Bronchial epithelial cell (primary cell): ENCODE results near the gene MAPT. TPM values are rescaled to one million over a fixed set of nuclear protein-coding genes. Genes with fewer than 3 reads are reported as not detected.

ENCODE experiments used
- DNase-seq: peaks from one replicate; pipeline ENCODE4 v3.0.0-alpha.2; 2010; ENCODE audit warnings: low read depth
- FAIRE-seq: peaks from 2 replicates; lab custom pipeline; 2011; peaks lifted over from hg19 to GRCh38; lab: Jason Lieb, UNC
- H3K27me3 ChIP-seq: 2 replicates; pipeline ENCODE4 v1.5.1; 2011; ENCODE audit warnings: low read length; ENCODE audit not compliant: control insufficient read depth, insufficient read depth
- H3K36me3 ChIP-seq: 2 replicates; pipeline ENCODE4 v1.5.1; 2011; ENCODE audit warnings: low read length; ENCODE audit not compliant: control insufficient read depth, insufficient read depth
- H3K4me3 ChIP-seq: 2 replicates; pipeline ENCODE4 v1.5.1; 2011; ENCODE audit warnings: mild to moderate bottlenecking, low read depth, low read length, control low read depth
- total RNA-seq: library from RNA; depleted of rRNA; stranded (reverse); fragments of >200 nt; gene quantifications from 2 replicates; pipeline ENCODE4 v1.2.1, GENCODE V29; 2014
- TF ChIP-seq, protein P1 (sequence below): IDR thresholded peaks from 2 replicates; pipeline ENCODE4 v1.5.1; 2011; ENCODE audit warnings: mild to moderate bottlenecking, moderate library complexity, low read length, control low read depth, inconsistent platforms; ENCODE audit not compliant: insufficient read depth, severe bottlenecking

The MAPT gene
- total RNA-seq, 1 donor from 2014 or later: 0.26 TPM

- TF ChIP-seq, protein P1, sequence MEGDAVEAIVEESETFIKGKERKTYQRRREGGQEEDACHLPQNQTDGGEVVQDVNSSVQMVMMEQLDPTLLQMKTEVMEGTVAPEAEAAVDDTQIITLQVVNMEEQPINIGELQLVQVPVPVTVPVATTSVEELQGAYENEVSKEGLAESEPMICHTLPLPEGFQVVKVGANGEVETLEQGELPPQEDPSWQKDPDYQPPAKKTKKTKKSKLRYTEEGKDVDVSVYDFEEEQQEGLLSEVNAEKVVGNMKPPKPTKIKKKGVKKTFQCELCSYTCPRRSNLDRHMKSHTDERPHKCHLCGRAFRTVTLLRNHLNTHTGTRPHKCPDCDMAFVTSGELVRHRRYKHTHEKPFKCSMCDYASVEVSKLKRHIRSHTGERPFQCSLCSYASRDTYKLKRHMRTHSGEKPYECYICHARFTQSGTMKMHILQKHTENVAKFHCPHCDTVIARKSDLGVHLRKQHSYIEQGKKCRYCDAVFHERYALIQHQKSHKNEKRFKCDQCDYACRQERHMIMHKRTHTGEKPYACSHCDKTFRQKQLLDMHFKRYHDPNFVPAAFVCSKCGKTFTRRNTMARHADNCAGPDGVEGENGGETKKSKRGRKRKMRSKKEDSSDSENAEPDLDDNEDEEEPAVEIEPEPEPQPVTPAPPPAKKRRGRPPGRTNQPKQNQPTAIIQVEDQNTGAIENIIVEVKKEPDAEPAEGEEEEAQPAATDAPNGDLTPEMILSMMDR: no peak
- peaks cover 2% of the 10 kb centered on the region for H3K27me3 ChIP-seq
- DNase-seq (no peak), FAIRE-seq (no peak)
- H3K36me3 ChIP-seq: no peaks in the 10 kb centered on the region
- no peak overlapping the region for H3K4me3 ChIP-seq
Measured at GRCh38 chr17:45940293-45940692, 45.9 kb downstream of the MAPT start.

GRCh38 chr17:45940826-45941225, 46.5 kb downstream of the MAPT start:
- TF ChIP-seq, protein P1: no peak
- DNase-seq (no peak), FAIRE-seq (no peak)
- peaks cover 2% of the 10 kb centered on the region for H3K27me3 ChIP-seq
- no peaks in the 10 kb centered on the region for H3K36me3 ChIP-seq
- no peak overlapping the region for H3K4me3 ChIP-seq

DNA sequence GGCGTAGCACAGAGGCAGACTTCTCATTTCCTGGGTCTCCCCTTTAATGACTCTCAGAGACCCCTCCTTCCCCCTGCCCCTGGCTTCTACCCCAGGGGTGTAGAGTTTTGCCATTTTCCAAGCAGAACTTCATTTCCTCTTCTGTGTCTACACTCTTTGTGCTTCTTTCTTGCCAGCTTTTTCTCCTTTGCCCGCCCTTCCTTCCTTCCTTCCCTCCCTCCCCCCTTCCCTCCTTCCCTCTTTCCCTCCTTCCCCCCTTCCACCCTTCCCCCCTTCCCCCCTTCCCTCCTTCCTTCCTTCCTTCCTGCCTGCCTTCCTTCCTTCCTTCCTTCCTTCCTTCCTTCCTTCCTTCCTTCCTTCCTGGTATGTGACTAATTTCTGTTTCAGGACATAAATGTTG, 47.0 kb downstream of the MAPT start:
- Histone ChIP-seq H3K36me3 (no peaks in the 10 kb centered on the region), H3K4me3 (no peak overlapping the region), H3K27me3 (peaks cover 2% of the 10 kb centered on the region)
- FAIRE-seq (no peak), DNase-seq (no peak)
- TF ChIP-seq, protein P1: no peak

DNA sequence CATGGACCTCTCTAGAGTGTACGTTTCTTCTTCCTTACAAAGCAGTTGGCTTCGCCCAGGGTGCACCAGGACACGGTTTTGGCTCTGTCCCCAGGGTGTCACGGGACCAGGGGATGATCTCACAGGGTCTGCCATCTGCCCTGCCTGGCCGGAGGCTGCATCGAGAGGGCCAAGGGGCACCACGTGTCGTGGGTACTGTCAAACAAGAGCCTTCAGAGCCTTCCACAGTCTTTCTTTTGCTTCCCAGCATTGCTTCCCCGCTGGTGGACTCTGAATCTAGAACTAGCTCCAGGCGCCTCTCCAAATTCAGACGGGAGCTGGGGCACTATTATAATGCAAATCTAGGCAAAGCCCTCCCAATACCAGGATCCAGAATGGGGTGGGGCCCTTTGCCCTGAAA, 47.9 kb downstream of the MAPT start:
- no peak for DNase-seq
- FAIRE-seq: no peak
- H3K4me3 ChIP-seq: no peak overlapping the region
- H3K36me3 ChIP-seq: no peaks in the 10 kb centered on the region
- peaks cover 2% of the 10 kb centered on the region for H3K27me3 ChIP-seq
- TF ChIP-seq, protein P1: no peak

DNA sequence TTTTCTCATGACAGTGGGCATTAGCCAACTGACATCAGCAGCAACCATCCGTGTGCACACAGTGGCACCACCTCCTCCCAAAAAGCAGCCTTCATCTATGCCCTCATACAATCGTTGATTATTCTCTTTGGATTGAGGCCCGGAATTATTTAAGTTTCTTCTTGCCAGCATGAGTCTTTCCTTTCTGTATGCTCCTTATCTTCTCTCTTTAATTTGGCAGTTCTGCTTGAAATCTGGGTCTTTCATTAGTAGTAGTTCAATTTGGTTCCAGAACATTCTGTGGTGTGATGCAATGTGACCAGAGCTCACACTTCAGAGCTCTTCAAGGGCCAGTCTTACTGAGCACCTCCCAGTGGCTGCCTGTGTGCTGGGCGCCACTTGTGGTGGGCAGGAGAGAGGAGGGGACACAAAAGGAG, 52.5 kb downstream of the MAPT start:
- Histone ChIP-seq H3K36me3 (no peaks in the 10 kb centered on the region), H3K27me3 (peaks cover 16% of the 10 kb centered on the region), H3K4me3 (no peak overlapping the region)
- no peak for DNase-seq
- TF ChIP-seq, protein P1: no peak
- FAIRE-seq: no peak

- TF ChIP-seq, protein P1: no peak
- Histone ChIP-seq H3K4me3 (no peak overlapping the region), H3K36me3 (no peaks in the 10 kb centered on the region), H3K27me3 (peaks cover 17% of the 10 kb centered on the region)
- no peak for FAIRE-seq
- DNase-seq: no peak
Measured at GRCh38 chr17:45948498-45948880, 54.1 kb downstream of the MAPT start.
